Hepatocyte (in vitro differentiated cells): Measurements from ENCODE around the gene PLXDC1.

Experiments used
- EZH2 ChIP-seq: fragments of 200-600 bp; sonication (generic); IDR thresholded peaks from 2 replicates; pipeline ENCODE4 v1.6.1; 2016; ENCODE audit warnings: antibody characterized with exemption, mild to moderate bottlenecking, borderline replicate concordance
- EZH2phosphoT487 ChIP-seq: fragments of 200-600 bp; sonication (generic); IDR thresholded peaks from one replicate; pipeline ENCODE4 v1.6.1; 2018; ENCODE audit warnings: antibody characterized with exemption, mild to moderate bottlenecking, low read depth, moderate library complexity; ENCODE audit not compliant: unreplicated experiment, severe bottlenecking
- TF ChIP-seq, protein P1 (sequence below): fragments of 200-600 bp; sonication (generic); IDR thresholded peaks from 2 replicates; pipeline ENCODE4 v1.5.1; 2016; ENCODE audit warnings: antibody characterized with exemption, mild to moderate bottlenecking; ENCODE audit not compliant: poor library complexity

DNA sequence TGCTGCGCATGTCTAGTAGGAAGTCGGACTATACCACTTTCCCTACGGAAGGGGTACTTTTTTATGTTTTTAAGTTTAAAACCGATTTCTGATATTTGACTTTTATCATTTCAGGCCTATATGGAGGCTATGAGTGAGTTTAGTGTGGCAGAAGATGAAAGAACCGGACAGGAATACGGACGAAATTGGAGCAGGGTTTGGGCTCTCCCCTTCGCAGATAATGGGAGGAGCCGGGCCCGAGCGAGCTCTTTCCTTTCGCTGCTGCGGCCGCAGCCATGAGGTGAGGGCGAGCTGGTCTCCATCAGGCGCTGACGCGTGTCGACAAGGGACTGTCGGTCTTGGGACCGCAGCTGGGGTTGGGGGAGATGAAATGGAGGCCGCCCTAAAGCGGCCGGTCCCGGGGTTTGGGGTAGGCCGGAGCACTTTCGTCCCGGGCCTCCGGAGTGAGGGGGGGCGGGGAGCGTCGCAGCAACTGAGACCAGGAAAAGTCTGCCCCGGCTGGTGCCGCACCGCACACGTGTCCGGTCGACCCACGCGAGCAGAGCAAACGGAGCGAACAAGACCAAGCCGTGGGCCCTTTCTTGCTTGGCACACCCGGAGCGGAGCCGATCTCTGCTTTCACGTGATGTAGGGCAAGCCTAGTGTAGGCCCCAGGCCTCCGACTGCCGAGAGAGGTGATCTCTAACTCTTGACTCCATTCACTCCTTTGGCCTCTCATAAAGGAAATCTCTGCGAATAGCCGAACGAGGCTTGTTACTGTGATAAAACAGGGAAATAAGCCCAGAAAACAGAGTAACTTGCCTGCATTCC, 48.8 kb upstream of the PLXDC1 start, which contains the start of gene RPL19:
- TF ChIP-seq, protein P1, sequence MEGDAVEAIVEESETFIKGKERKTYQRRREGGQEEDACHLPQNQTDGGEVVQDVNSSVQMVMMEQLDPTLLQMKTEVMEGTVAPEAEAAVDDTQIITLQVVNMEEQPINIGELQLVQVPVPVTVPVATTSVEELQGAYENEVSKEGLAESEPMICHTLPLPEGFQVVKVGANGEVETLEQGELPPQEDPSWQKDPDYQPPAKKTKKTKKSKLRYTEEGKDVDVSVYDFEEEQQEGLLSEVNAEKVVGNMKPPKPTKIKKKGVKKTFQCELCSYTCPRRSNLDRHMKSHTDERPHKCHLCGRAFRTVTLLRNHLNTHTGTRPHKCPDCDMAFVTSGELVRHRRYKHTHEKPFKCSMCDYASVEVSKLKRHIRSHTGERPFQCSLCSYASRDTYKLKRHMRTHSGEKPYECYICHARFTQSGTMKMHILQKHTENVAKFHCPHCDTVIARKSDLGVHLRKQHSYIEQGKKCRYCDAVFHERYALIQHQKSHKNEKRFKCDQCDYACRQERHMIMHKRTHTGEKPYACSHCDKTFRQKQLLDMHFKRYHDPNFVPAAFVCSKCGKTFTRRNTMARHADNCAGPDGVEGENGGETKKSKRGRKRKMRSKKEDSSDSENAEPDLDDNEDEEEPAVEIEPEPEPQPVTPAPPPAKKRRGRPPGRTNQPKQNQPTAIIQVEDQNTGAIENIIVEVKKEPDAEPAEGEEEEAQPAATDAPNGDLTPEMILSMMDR, result no peak
- TF ChIP-seq EZH2 (no peak), EZH2phosphoT487 (no peak)
